K562 (cell line): ENCODE data around the gene GP1BB. TPM values are rescaled to one million over a fixed set of nuclear protein-coding genes. Genes with fewer than 3 reads are reported as not detected.

Experiments
- ATAC-seq: fragments of 200-7000 bp; cut with Tn5 transposase; 3 replicates; pipeline ENCODE4 v1.9.1; 2020; ENCODE audit warnings: moderate library complexity
- BruUV-seq: library from RNA; stranded (reverse); fragments of 400-500 nt; replicated peaks from 2 replicates; lab custom pipeline; 2021; lab: Mats Ljungman, UMichigan
- CTCF ChIA-PET: fragments of 300-600 bp; formaldehyde crosslinking; extraction: SDS; loops from one replicate; lab custom pipeline; 2021; ENCODE audit warnings: low intra/inter-chr PET ratio; lab: Yijun Ruan, JAX
- POLR2A ChIA-PET: fragments of 300-600, 350-650 bp; sonication (Branson Sonifier 250); formaldehyde crosslinking; extraction: SDS; loops from one replicate; lab custom pipeline; 2021; ENCODE audit warnings: antibody characterized with exemption, inconsistent platforms; lab: Yijun Ruan, JAX
- DNase-seq, 4 experiments: peaks; one replicate each; pipeline versions ENCODE4 v3.0.0 to v3.0.0-alpha.2; 2011 to 2018; ENCODE audit warnings: low spot score in 3 of 4, mixed read lengths in 3 of 4; ENCODE audit errors: extremely low read depth in 1 of 4
- FAIRE-seq: peaks from 2 replicates; lab custom pipeline; 2011; peaks lifted over from hg19 to GRCh38; lab: Jason Lieb, UNC
- H2AFZ ChIP-seq: 2 replicates; pipeline ENCODE4 v1.6.0; 2011; ENCODE audit warnings: low read depth, low read length, control low read depth, inconsistent platforms
- H3K27ac ChIP-seq: fragments of 200-600 bp; 3 replicates; pipeline ENCODE4 v1.8.0; 2011; ENCODE audit warnings: low read depth, mild to moderate bottlenecking, control low read depth, inconsistent platforms, low read length, moderate library complexity, mixed read lengths; ENCODE audit errors: extremely low read depth
- H3K27me3 ChIP-seq, 2 experiments: fragments of 300-600 bp in 1 of 2; 2 replicates in 1 of 2; 3 replicates in 1 of 2; pipeline versions ENCODE4 v1.6.0 to v1.8.0; 2011; ENCODE audit warnings: inconsistent platforms in 2 of 2, low read length in 2 of 2, mild to moderate bottlenecking in 1 of 2, mixed read lengths in 1 of 2, moderate library complexity in 1 of 2; ENCODE audit not compliant: control insufficient read depth in 2 of 2, insufficient read depth in 2 of 2
- H3K36me3 ChIP-seq: fragments of 300-600 bp; 3 replicates; pipeline ENCODE4 v1.8.0; 2011; ENCODE audit warnings: mild to moderate bottlenecking, low read length, inconsistent platforms; ENCODE audit not compliant: control insufficient read depth, insufficient read depth
- H3K4me1 ChIP-seq, 2 experiments: fragments of 200-600 bp in 1 of 2; replicated peaks in 1 of 2; 2 replicates in 1 of 2; 3 replicates in 1 of 2; pipeline versions ENCODE4 v1.5.1 to v1.8.0; 2011; ENCODE audit warnings: inconsistent platforms in 2 of 2, low read length in 2 of 2, mild to moderate bottlenecking in 1 of 2, mixed read lengths in 1 of 2, moderate library complexity in 1 of 2; ENCODE audit not compliant: control insufficient read depth in 2 of 2, insufficient read depth in 2 of 2
- H3K4me2 ChIP-seq: 2 replicates; pipeline ENCODE4 v1.6.1; 2011; ENCODE audit warnings: low read length, control low read depth, inconsistent platforms, mixed read lengths; ENCODE audit not compliant: insufficient read depth
- H3K4me3 ChIP-seq: fragments of 200-600 bp; sonication (generic), shearing (Covaris generic); 2 replicates; pipeline ENCODE4 v1.5.1; 2016; ENCODE audit warnings: control low read depth, inconsistent platforms
- H3K79me2 ChIP-seq: fragments of 200-600 bp; 3 replicates; pipeline ENCODE4 v1.8.0; 2011; ENCODE audit warnings: low read length, inconsistent platforms; ENCODE audit not compliant: control insufficient read depth, insufficient read depth
- H3K9ac ChIP-seq, 2 experiments: 2 replicates each; pipeline versions ENCODE4 v1.6.0 to v1.6.1; 2011; ENCODE audit warnings: low read depth in 2 of 2, low read length in 2 of 2, control low read depth in 1 of 2, inconsistent platforms in 1 of 2, mild to moderate bottlenecking in 1 of 2, mixed read lengths in 1 of 2; ENCODE audit not compliant: insufficient read depth in 1 of 2
- H3K9me1 ChIP-seq: one replicate; pipeline ENCODE4 v1.6.0; 2011; ENCODE audit warnings: inconsistent platforms, mild to moderate bottlenecking, low read length, moderate library complexity; ENCODE audit not compliant: control insufficient read depth, insufficient read depth
- H3K9me3 ChIP-seq: replicated peaks from 2 replicates; pipeline ENCODE4 v1.5.1; 2011; ENCODE audit warnings: low read depth, low read length, inconsistent platforms; ENCODE audit not compliant: control insufficient read depth, insufficient read depth
- H4K20me1 ChIP-seq: replicated peaks from 2 replicates; pipeline ENCODE4 v1.6.1; 2011; ENCODE audit warnings: low read length, inconsistent platforms, mixed read lengths; ENCODE audit not compliant: control insufficient read depth, insufficient read depth
- DIDO1 ChIP-seq: fragments of 450-650 bp; IDR thresholded peaks from 2 replicates; pipeline ENCODE4 v1.6.1; 2016; ENCODE audit warnings: low read depth, missing biosample characterization, missing genetic modification characterization
- FOXP4 ChIP-seq: sonication (generic); formaldehyde crosslinking; IDR thresholded peaks from 2 replicates; pipeline ENCODE4 v1.8.0; 2022; ENCODE audit warnings: mild to moderate bottlenecking, missing genetic modification reagents, borderline replicate concordance
- GTF2F1 ChIP-seq: IDR thresholded peaks from 2 replicates; pipeline ENCODE4 v1.6.1; 2011; ENCODE audit warnings: low read depth, low read length, improper control_type of control experiment
- MEIS2 ChIP-seq: fragments of 450-650 bp; IDR thresholded peaks from 2 replicates; pipeline ENCODE4 v1.6.1; 2014; ENCODE audit warnings: mild to moderate bottlenecking; ENCODE audit not compliant: partially characterized antibody
- NBN ChIP-seq: fragments of 450-650 bp; IDR thresholded peaks from 2 replicates; pipeline ENCODE4 v1.6.1; 2016; ENCODE audit warnings: low read depth, mild to moderate bottlenecking
- NR0B1 ChIP-seq: fragments of 450-650 bp; IDR thresholded peaks from one replicate; pipeline ENCODE4 v1.6.1; 2018; ENCODE audit warnings: mild to moderate bottlenecking, moderate library complexity; ENCODE audit not compliant: partially characterized antibody
- PKNOX1 ChIP-seq: fragments of 450-650 bp; IDR thresholded peaks from 2 replicates; pipeline ENCODE4 v1.6.1; 2016
- RBBP5 ChIP-seq: fragments of 200-600 bp; sonication (generic); IDR thresholded peaks from 2 replicates; pipeline ENCODE4 v1.6.1; 2012; ENCODE audit warnings: borderline replicate concordance, mild to moderate bottlenecking, low read length, control low read depth, inconsistent platforms; ENCODE audit not compliant: insufficient read depth, poor library complexity, severe bottlenecking
- SNRNP70 ChIP-seq: fragments of 200-400 bp; formaldehyde crosslinking; optimal IDR thresholded peaks from 2 replicates; pipeline ENCODE3; 2017; ENCODE audit warnings: low read depth, low read length
- STAT5B ChIP-seq: fragments of 250-450 bp; sonication (Bioruptor Pico); IDR thresholded peaks from 2 replicates; pipeline ENCODE4 v1.8.0; 2021; ENCODE audit warnings: mild to moderate bottlenecking, inconsistent platforms
- TAF1 ChIP-seq: IDR thresholded peaks from 2 replicates; pipeline ENCODE4 v1.6.1; 2011; ENCODE audit warnings: mild to moderate bottlenecking, low read length, moderate library complexity; ENCODE audit not compliant: insufficient read depth, control insufficient read depth, severe bottlenecking; ENCODE audit errors: extremely low read depth
- TGIF2 ChIP-seq: sonication (generic); formaldehyde crosslinking; IDR thresholded peaks from 2 replicates; pipeline ENCODE4 v1.8.1; 2022; ENCODE audit warnings: mild to moderate bottlenecking, missing genetic modification reagents, moderate library complexity
- XRCC3 ChIP-seq: fragments of 450-650 bp; IDR thresholded peaks from 2 replicates; pipeline ENCODE4 v1.6.1; 2017; ENCODE audit warnings: mild to moderate bottlenecking, moderate library complexity
- ZNF12 ChIP-seq: sonication (generic); formaldehyde crosslinking; IDR thresholded peaks from 2 replicates; pipeline ENCODE4 v1.4.0; 2020; ENCODE audit warnings: mild to moderate bottlenecking, missing genetic modification reagents
- ZNF175 ChIP-seq: fragments of 200-800 bp; sonication (Bioruptor generic); IDR thresholded peaks from 2 replicates; pipeline ENCODE4 v1.6.1; 2016; ENCODE audit warnings: low read depth, mild to moderate bottlenecking, missing genetic modification characterization, missing compliant biosample characterization
- ZNF324 ChIP-seq: fragments of 250-450 bp; sonication (Bioruptor Pico); IDR thresholded peaks from 2 replicates; pipeline ENCODE4 v1.4.0; 2020; ENCODE audit warnings: mild to moderate bottlenecking
- ZNF347 ChIP-seq: fragments of 450-650 bp; formaldehyde crosslinking; IDR thresholded peaks from 2 replicates; pipeline ENCODE4 v1.4.0; 2020; ENCODE audit warnings: low read depth, mild to moderate bottlenecking, moderate library complexity
- WGBS: fragments of 100-300 bp; shearing (Covaris generic); methylation state at CpG from one replicate; pipeline ENCODE4 v1.1.6; 2016; ENCODE audit warnings: low coverage, mixed read lengths; ENCODE audit not compliant: insufficient coverage; ENCODE audit errors: missing lambda C conversion rate; 5-methylcytosine and 5-hydroxymethylcytosine counted together
- in situ Hi-C: fragments of 300-500 bp; cut with MboI; formaldehyde crosslinking; loops from 4 replicates; pipeline ENCODE4 v1.15.0; 2018; ENCODE audit warnings: inconsistent platforms, mixed read lengths
- intact Hi-C: fragments of 100-400 bp; cut with micrococcal nuclease; formaldehyde crosslinking; loops from 2 replicates; pipeline ENCODE4 v1.14.2; 2022
- polyA plus RNA-seq, 8 experiments: library from polyadenylated mRNA; depleted of rRNA in 4 of 8; stranded (reverse) in 5 of 8; unstranded in 3 of 8; fragments of >200 nt; fragmentation: Nextera tagmentation in 2 of 8; fragmentation: Illumina TruSeq in 1 of 8; extraction: Ambion mirVana in 2 of 8; extraction: Trizol in 1 of 8; gene quantifications; 2 replicates each; pipeline versions ENCODE4 v1.2.1 to v1.2.3, GENCODE V29; 2011 to 2014; ENCODE audit warnings: inconsistent platforms in 1 of 8, missing spikeins in 1 of 8
- total RNA-seq, 7 experiments: library from RNA; depleted of rRNA in 6 of 7; stranded (reverse); fragments of >200 nt in 6 of 7; fragmentation: Illumina TruSeq in 2 of 7; extraction: Trizol in 2 of 7; gene quantifications; 2 replicates each; pipeline versions ENCODE4 v1.2.1 to v1.2.3, GENCODE V29; 2011 to 2021; ENCODE audit warnings: low replicate concordance in 1 of 7

The GP1BB gene
- total and polyA plus RNA-seq, 9 of the 15 experiments (the other 6 are each of a cell fraction or from before 2014, with no cell fraction given) = 0.69 to 162 (median 2.8) TPM

- ATAC-seq (no peak), DNase-seq (peak in 1 of 4 experiments; percentile 60), FAIRE-seq (no peak)
- Histone ChIP-seq H4K20me1 (peaks cover 41% of the 10 kb centered on the region), H2AFZ (no peak overlapping the region), H3K9me1 (no peaks in the 10 kb centered on the region), H3K36me3 (no peaks in the 10 kb centered on the region), H3K4me1 (peaks cover 5 to 71% of the 10 kb centered on the region in 2 experiments), H3K9me3 (no peaks in the 10 kb centered on the region), H3K79me2 (no peaks in the 10 kb centered on the region), H3K9ac (no peak overlapping the region), H3K4me2 (no peak overlapping the region), H3K27ac (no peak overlapping the region), H3K27me3 (peaks cover 26 to 68% of the 10 kb centered on the region in 2 experiments; a peak in 4 of 5 replicates), H3K4me3 (no peak overlapping the region)
- POLR2A ChIA-PET = interaction anchor here (0.6 to 1.0 kb wide), 5 partner anchors 12 to 279 kb away, joined by 3 to 4 read pairs (median 3); no protein-coding TSS in a partner anchor
- WGBS = 2% methylated on average over 12 of the region's 12 CpGs
- in situ Hi-C loops = no loop called here
- no TSS peak for BruUV-seq
- no peak for TF ChIP-seq ZNF175 (CRISPR knock-in tag)
- peak; percentile 48; the same call in 1 of the 2 replicates for TF ChIP-seq PKNOX1
- TF ChIP-seq FOXP4 (CRISPR knock-in tag) = no peak
- TF ChIP-seq MEIS2 = peak; percentile 40
- TF ChIP-seq NBN = no peak
- TF ChIP-seq STAT5B (CRISPR knock-in tag) = no peak
- no peak for TF ChIP-seq TGIF2 (CRISPR knock-in tag)
- TF ChIP-seq TAF1 = no peak
- TF ChIP-seq ZNF347 (CRISPR knock-in tag) = no peak
- no peak for TF ChIP-seq GTF2F1
- TF ChIP-seq RBBP5 = peak; percentile 8
- no peak for TF ChIP-seq ZNF12 (CRISPR knock-in tag)
- TF ChIP-seq DIDO1 (tag) = no peak
- TF ChIP-seq NR0B1 = no peak
- no peak for TF ChIP-seq XRCC3
- TF ChIP-seq SNRNP70 = no peak
- no peak for TF ChIP-seq ZNF324 (CRISPR knock-in tag)
- CTCF ChIA-PET = interaction anchor here (0.6 kb wide), 1 partner anchor 782 kb away, joined by 3 read pairs; no protein-coding TSS in a partner anchor
- intact Hi-C loops = no loop called here
Observed at GRCh38 chr22:19747551-19747950, 24.2 kb downstream of the GP1BB start.
